HCT116 (cell line): ENCODE data around the gene TMC1. TPM values are rescaled to one million over a fixed set of nuclear protein-coding genes. Genes with fewer than 3 reads are reported as not detected.

Experiments
- ATAC-seq: fragments of 200-7000 bp; cut with Tn5 transposase; 2 replicates; pipeline ENCODE4 v1.9.1; 2020; ENCODE audit warnings: mild to moderate bottlenecking, moderate library complexity
- BruUV-seq: library from RNA; stranded (reverse); fragments of 400-500 nt; replicated peaks from 2 replicates; lab custom pipeline; 2021; lab: Mats Ljungman, UMichigan
- CTCF ChIA-PET: fragments of 300-600 bp; sonication (Branson Sonifier 250); formaldehyde crosslinking; loops from one replicate; lab custom pipeline; 2021; ENCODE audit warnings: antibody characterized with exemption; lab: Charles Lee
- POLR2A ChIA-PET: fragments of 300-600, 350-600 bp; sonication (Branson Sonifier 250); formaldehyde crosslinking; loops from one replicate; lab custom pipeline; 2021; ENCODE audit warnings: antibody characterized with exemption; lab: Charles Lee
- RAD21 ChIA-PET, 2 experiments: fragments of 300-600 bp; sonication (Branson Sonifier 250); formaldehyde crosslinking; loops; one replicate each; lab custom pipeline; 2023; ENCODE audit warnings: low total read pairs in 2 of 2; ENCODE audit not compliant: uncharacterized antibody in 2 of 2, unreplicated experiment in 2 of 2, low non-redundant PET in 1 of 2; lab: Charles Lee
- DNase-seq: peaks from one replicate; pipeline ENCODE4 v3.0.0-alpha.2; 2010; ENCODE audit warnings: low read depth, low spot score
- H2AFZ ChIP-seq: fragments of 200-600 bp; shearing (Covaris generic), sonication (generic); 2 replicates; pipeline ENCODE4 v1.6.1; 2017; ENCODE audit warnings: low read depth, mixed run types, mixed read lengths, antibody characterized with exemption, low read length; ENCODE audit not compliant: poor library complexity, severe bottlenecking
- H3K27ac ChIP-seq: 2 replicates; pipeline ENCODE4 v1.5.1; 2012; ENCODE audit warnings: low read depth, low read length
- H3K27me3 ChIP-seq: fragments of 200-600 bp; sonication (generic); 2 replicates; pipeline ENCODE4 v1.6.1; 2016; ENCODE audit warnings: mixed run types, low read length, mixed read lengths; ENCODE audit not compliant: insufficient read depth
- H3K36me3 ChIP-seq, 2 experiments: fragments of 200-500 bp in 1 of 2; fragments of 200-600 bp in 1 of 2; sonication (Bioruptor generic) in 1 of 2; sonication (generic) in 1 of 2; 2 replicates each; pipeline versions ENCODE4 v1.5.1 to v1.6.1; 2014 to 2016; ENCODE audit warnings: low read length in 2 of 2, inconsistent platforms in 1 of 2, mixed read lengths in 1 of 2, mixed run types in 1 of 2; ENCODE audit not compliant: insufficient read depth in 2 of 2, control insufficient read depth in 1 of 2
- H3K4me1 ChIP-seq, 2 experiments: fragments of 200-600 bp in 1 of 2; sonication (generic) in 1 of 2; 2 replicates each; pipeline versions ENCODE4 v1.5.1 to v1.6.1; 2012 to 2017; ENCODE audit warnings: low read length in 2 of 2, inconsistent platforms in 1 of 2, mild to moderate bottlenecking in 1 of 2, mixed read lengths in 1 of 2, mixed run types in 1 of 2, moderate library complexity in 1 of 2; ENCODE audit not compliant: insufficient read depth in 2 of 2, control insufficient read depth in 1 of 2
- H3K4me2 ChIP-seq: fragments of 200-600 bp; sonication (generic); 2 replicates; pipeline ENCODE4 v1.6.1; 2017; ENCODE audit warnings: mixed run types, low read length, mixed read lengths
- H3K4me3 ChIP-seq, 2 experiments: fragments of 200-600 bp in 1 of 2; sonication (generic) in 1 of 2; replicated peaks in 1 of 2; 2 replicates each; pipeline ENCODE4 v1.5.1; 2011 to 2016; ENCODE audit warnings: low read length in 2 of 2, control low read depth in 1 of 2, low read depth in 1 of 2, mild to moderate bottlenecking in 1 of 2, mixed read lengths in 1 of 2, mixed run types in 1 of 2
- H3K79me2 ChIP-seq: fragments of 200-600 bp; sonication (generic); 2 replicates; pipeline ENCODE4 v1.6.1; 2017; ENCODE audit warnings: mild to moderate bottlenecking, mixed run types, low read length, moderate library complexity, mixed read lengths; ENCODE audit not compliant: insufficient read depth
- H3K9ac ChIP-seq: fragments of 200-600 bp; sonication (generic); 2 replicates; pipeline ENCODE4 v1.6.1; 2016; ENCODE audit warnings: low read length, mixed read lengths
- H3K9me2 ChIP-seq: fragments of 200-600 bp; sonication (generic), shearing (Covaris generic); 2 replicates; pipeline ENCODE4 v1.6.1; 2017; ENCODE audit warnings: mixed run types, mild to moderate bottlenecking, moderate library complexity; ENCODE audit not compliant: insufficient read depth
- H3K9me3 ChIP-seq, 2 experiments: fragments of 200-500 bp in 1 of 2; fragments of 200-600 bp in 1 of 2; sonication (Bioruptor generic) in 1 of 2; sonication (generic) in 1 of 2; 2 replicates each; pipeline ENCODE4 v1.6.1; 2014 to 2017; ENCODE audit warnings: low read length in 2 of 2, mixed read lengths in 2 of 2, inconsistent platforms in 1 of 2, low read depth in 1 of 2, mild to moderate bottlenecking in 1 of 2, mixed run types in 1 of 2, moderate library complexity in 1 of 2; ENCODE audit not compliant: control insufficient read depth in 1 of 2, insufficient read depth in 1 of 2
- H4K20me1 ChIP-seq: fragments of 200-600 bp; sonication (generic), shearing (Covaris generic); 2 replicates; pipeline ENCODE4 v1.6.1; 2017; ENCODE audit warnings: mixed run types, mild to moderate bottlenecking, moderate library complexity; ENCODE audit not compliant: insufficient read depth
- CBX3 ChIP-seq: IDR thresholded peaks from 2 replicates; pipeline ENCODE4 v1.6.1; 2012; ENCODE audit warnings: low read depth
- CEBPB ChIP-seq: IDR thresholded peaks from 2 replicates; pipeline ENCODE4 v1.6.1; 2012; ENCODE audit warnings: low read depth
- ELF1 ChIP-seq: IDR thresholded peaks from 2 replicates; pipeline ENCODE4 v1.6.1; 2012; ENCODE audit warnings: low read depth, borderline replicate concordance
- EZH2phosphoT487 ChIP-seq: fragments of 200-600 bp; IDR thresholded peaks from 2 replicates; pipeline ENCODE4 v1.6.1; 2018; ENCODE audit warnings: antibody characterized with exemption, borderline replicate concordance
- FOSL1 ChIP-seq: IDR thresholded peaks from 2 replicates; pipeline ENCODE4 v1.6.1; 2012; ENCODE audit warnings: low read depth
- JUND ChIP-seq: IDR thresholded peaks from 2 replicates; pipeline ENCODE4 v1.6.1; 2012
- POLR2A ChIP-seq: IDR thresholded peaks from 2 replicates; pipeline ENCODE4 v1.7.0; 2011; ENCODE audit warnings: borderline replicate concordance; ENCODE audit not compliant: insufficient read depth, insufficient read length; ENCODE audit errors: extremely low read depth
- POLR2AphosphoS5 ChIP-seq: IDR thresholded peaks from 2 replicates; pipeline ENCODE4 v1.6.1; 2011; ENCODE audit warnings: mild to moderate bottlenecking, low read depth, low read length, moderate library complexity
- RAD21 ChIP-seq: IDR thresholded peaks from 2 replicates; pipeline ENCODE4 v1.6.1; 2012; ENCODE audit warnings: low read depth, mild to moderate bottlenecking
- REST ChIP-seq: IDR thresholded peaks from 2 replicates; pipeline ENCODE4 v1.6.1; 2012; ENCODE audit warnings: low read depth
- SIN3A ChIP-seq: IDR thresholded peaks from 2 replicates; pipeline ENCODE4 v1.6.1; 2012; ENCODE audit warnings: low read depth
- SP1 ChIP-seq: IDR thresholded peaks from 2 replicates; pipeline ENCODE4 v1.6.1; 2012; ENCODE audit warnings: low read depth
- TCF7L2 ChIP-seq: IDR thresholded peaks from 2 replicates; pipeline ENCODE4 v1.7.0; 2011; ENCODE audit warnings: borderline replicate concordance, inconsistent platforms; ENCODE audit not compliant: insufficient read depth, insufficient read length; ENCODE audit errors: extremely low read depth
- YY1 ChIP-seq: IDR thresholded peaks from 2 replicates; pipeline ENCODE4 v1.6.1; 2011; ENCODE audit warnings: low read length, low read depth, moderate library complexity, mild to moderate bottlenecking; ENCODE audit not compliant: insufficient replicate concordance; ENCODE audit errors: extremely low read depth
- ZBTB33 ChIP-seq: IDR thresholded peaks from 2 replicates; pipeline ENCODE4 v1.6.1; 2011; ENCODE audit warnings: mild to moderate bottlenecking, low read length, moderate library complexity; ENCODE audit not compliant: insufficient replicate concordance; ENCODE audit errors: extremely low read depth
- ZFX ChIP-seq: fragments of 450-650 bp; IDR thresholded peaks from 2 replicates; pipeline ENCODE4 v1.6.1; 2017
- ZNF274 ChIP-seq: fragments of 200-500 bp; sonication (Bioruptor generic); IDR thresholded peaks from 2 replicates; pipeline ENCODE4 v1.6.1; 2014; ENCODE audit warnings: mild to moderate bottlenecking, low read depth, low read length, inconsistent platforms
- intact Hi-C: fragments of 100-400 bp; cut with micrococcal nuclease; formaldehyde crosslinking; loops from 2 replicates; pipeline ENCODE4 v1.10.0; 2022
- total RNA-seq: library from RNA; stranded (reverse); gene quantifications from one replicate; pipeline ENCODE4 v1.2.1, GENCODE V29; 2021; ENCODE audit not compliant: unreplicated experiment
- TF ChIP-seq, protein P1 (sequence below): IDR thresholded peaks from 2 replicates; pipeline ENCODE4 v1.6.1; 2012

Gene TMC1
- total RNA-seq, 1 experiment from 2014 or later, result 0.57 TPM

GRCh38 chr9:72494051-72494450 is 27.4 kb upstream of the TMC1 start:
- no TSS peak for BruUV-seq
- no peak overlapping the region for H3K9ac ChIP-seq
- intact Hi-C loops, result loop anchor here (10.0 kb wide), 1 partner anchor 61 kb away; no protein-coding TSS in a partner anchor
- no peaks in the 10 kb centered on the region for H3K9me2 ChIP-seq
- H3K4me1 ChIP-seq, result no peaks in the 10 kb centered on the region
- ChIA-PET POLR2A (no interaction called here), CTCF (no interaction called here), RAD21 (no interaction called here)
- no peaks in the 10 kb centered on the region for H3K9me3 ChIP-seq
- no peaks in the 10 kb centered on the region for H4K20me1 ChIP-seq
- no peaks in the 10 kb centered on the region for H3K79me2 ChIP-seq
- ATAC-seq, result no peak
- no peak overlapping the region for H3K4me2 ChIP-seq
- H3K27me3 ChIP-seq, result no peaks in the 10 kb centered on the region
- H3K4me3 ChIP-seq, result no peak overlapping the region
- TF ChIP-seq EZH2phosphoT487, result no peak
- TF ChIP-seq REST, result no peak
- no peak for TF ChIP-seq FOSL1
- no peak for TF ChIP-seq POLR2AphosphoS5
- no peak for TF ChIP-seq SP1
- TF ChIP-seq SIN3A, result no peak
- no peak for TF ChIP-seq ZFX
- no peak for TF ChIP-seq ZBTB33
- no peak for TF ChIP-seq RAD21
- TF ChIP-seq YY1, result no peak
- no peak for TF ChIP-seq TCF7L2
- TF ChIP-seq ELF1, result no peak
- TF ChIP-seq ZNF274, result no peak
- TF ChIP-seq, protein P1, sequence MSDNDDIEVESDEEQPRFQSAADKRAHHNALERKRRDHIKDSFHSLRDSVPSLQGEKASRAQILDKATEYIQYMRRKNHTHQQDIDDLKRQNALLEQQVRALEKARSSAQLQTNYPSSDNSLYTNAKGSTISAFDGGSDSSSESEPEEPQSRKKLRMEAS, result no peak
- no peak for TF ChIP-seq CEBPB
- no peak for TF ChIP-seq CBX3
- TF ChIP-seq POLR2A, result no peak
- no peak for TF ChIP-seq JUND
- TF ChIP-seq, all 23 proteins: peak for 0
- Histone ChIP-seq H3K36me3 (no peaks in the 10 kb centered on the region), H3K27ac (no peak overlapping the region), H2AFZ (no peak overlapping the region)
- no peak for DNase-seq
